HUDEP-2 (cell line): Measurements from ENCODE around the gene COPZ1.
"Not testable (repeated sequence)": the region's sequence is repeated elsewhere in the genome, so short reads cannot be mapped to it uniquely, and the experiment has no call there.

ENCODE experiments used
- DNase-seq, 76 experiments: peaks; one replicate each; lab custom pipeline; 2025; ENCODE audit not compliant: unreplicated experiment in 76 of 76; lab: John Stamatoyannopoulos, UW

Gene COPZ1

GRCh38 chr12:54294152-54294952 is 30.6 kb upstream of the COPZ1 start:
- peak in 63 of 76 experiments; percentile 23 to 81 (median 63) for DNase-seq

DNA sequence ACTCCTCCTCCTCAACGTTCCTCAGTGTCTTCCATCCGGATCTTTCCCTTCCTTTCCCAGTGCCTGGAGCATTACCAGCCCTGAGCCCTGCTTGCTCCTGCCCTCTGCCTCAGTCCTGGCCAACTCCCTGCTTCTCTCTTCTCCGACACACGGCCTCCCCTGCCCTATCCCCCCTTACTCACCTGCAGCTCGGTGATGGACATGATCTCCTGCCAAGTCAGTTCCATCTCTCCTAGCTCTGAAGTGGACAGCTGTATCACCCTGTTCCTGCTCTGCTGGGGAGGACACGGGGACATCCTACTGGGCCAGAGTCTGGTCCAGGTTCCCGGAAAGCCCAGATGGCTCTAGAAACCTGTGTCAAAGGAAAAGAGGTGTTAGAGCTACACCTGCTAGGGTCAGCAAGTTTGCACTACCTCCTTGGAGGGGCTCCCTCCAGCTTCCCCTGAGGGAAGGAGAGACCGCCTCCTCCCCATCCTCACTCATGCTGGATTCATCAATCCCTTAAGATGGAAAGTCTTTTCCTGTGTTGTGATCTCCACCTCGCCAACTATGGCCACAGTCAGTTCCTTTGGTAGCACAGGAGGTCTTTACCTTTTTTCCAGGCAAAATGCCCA is 29.9 kb upstream of the COPZ1 start:
- peak in 1 of 76 experiments; percentile 36 for DNase-seq

DNA sequence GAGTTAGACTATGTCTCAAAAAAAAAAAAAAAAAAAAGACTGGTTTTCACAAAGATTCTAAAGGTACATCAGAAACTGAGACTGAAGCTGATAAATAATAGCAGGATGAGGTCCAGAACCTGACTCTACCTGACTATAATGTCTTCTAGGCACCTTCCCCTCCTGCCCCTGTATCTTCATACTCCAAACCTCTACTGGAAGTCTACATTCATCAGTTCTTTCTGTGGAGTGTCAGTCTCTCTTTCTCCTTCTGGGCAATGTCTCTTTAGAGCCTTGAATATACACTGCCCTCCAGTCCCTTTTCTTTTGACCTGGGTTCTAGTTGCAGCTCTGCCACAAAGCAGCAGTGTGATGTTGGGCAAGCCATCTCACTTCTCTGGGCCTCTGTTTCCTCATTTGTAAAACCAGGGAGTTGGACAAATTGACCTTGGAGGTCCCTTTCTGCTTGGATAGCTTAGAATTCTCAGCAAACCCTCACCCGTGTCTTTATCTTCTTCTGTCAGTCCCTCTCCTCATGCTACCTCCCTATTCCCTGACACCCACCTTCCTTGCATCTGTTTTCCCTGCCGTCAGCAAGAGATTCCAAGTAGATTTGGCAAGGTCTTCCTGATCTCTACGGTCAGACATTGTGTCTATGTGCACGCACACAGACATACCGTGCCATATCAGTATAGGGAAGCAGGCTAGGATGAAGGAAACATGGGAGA is 28.4 kb upstream of the COPZ1 start:
- DNase-seq, result peak in 14 of 76 experiments; percentile 26 to 60 (median 42)

GRCh38 chr12:54298904-54299303 is 26.0 kb upstream of the COPZ1 start:
- DNase-seq, result peak in 25 of 76 experiments; percentile 11 to 53 (median 32)

GRCh38 chr12:54299515-54300224 is 25.3 kb upstream of the COPZ1 start:
- no peak for DNase-seq

DNA sequence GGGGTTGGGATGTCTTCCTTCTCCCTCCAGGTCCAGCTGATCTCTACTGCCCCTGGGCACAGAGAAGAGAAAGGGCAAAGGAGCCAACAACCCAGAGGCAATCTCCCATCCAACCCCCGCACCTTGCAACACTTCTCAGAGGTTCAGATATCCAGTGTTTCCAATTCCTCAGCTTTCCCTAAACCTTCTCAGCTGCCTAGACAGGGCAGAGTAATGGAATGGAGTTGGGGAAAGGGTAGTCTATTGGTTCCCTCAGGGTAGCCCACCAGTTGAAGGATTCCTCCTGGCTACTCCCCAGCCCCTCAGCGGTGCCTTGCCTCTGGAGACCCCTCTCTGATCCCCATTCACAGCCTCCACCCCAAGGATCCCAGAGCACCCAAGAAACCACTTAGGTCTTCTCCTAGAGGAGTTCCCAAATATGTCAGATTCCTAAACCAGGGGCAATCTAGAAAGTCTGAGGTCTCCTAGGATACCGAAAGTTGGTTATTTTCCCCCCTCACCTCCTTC is 24.7 kb upstream of the COPZ1 start:
- peak in 6 of 76 experiments; percentile 18 to 61 (median 48) for DNase-seq

- peak in 74 of 76 experiments; percentile 11 to 91 (median 79) for DNase-seq
Observed at GRCh38 chr12:54300732-54301427, 24.1 kb upstream of the COPZ1 start, which contains the start of gene NFE2. Gene NFE2 (minus strand): TSS chr12:54301015. CDS start chr12:54295248, 5,767 bp downstream.

DNA sequence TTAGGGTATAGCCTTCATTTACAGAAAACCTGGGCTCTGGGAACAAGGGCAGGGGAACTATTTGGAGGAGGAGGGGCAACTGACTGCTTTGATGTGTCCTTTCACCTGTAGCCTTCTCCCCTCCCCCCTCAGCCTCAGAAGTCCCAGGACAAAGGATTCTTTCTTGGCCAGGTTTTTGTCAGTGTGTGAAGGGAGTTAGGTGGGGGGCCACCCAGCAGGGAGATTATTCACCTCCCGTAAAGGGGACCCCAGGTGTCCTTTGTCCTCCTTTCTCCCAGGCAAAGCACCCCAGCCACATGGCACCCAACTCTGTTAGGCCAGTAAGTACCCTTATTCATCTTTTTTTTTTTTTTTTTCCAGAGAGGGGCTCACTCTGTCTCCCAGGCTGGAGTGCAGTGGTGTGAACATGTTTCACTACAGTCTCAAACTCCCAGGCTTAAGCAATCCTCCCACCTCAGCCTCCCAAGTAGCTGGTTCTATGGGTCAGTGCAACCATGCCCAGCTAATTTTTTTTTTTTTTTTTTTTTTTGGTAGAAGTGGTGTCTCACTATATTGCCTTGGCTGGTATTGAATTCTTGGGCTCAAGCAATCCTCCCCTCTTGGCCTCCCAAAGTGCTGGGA is 23.4 kb upstream of the COPZ1 start:
- peak in 16 of 76 experiments; percentile 13 to 65 (median 37) for DNase-seq

- no peak for DNase-seq
Observed at GRCh38 chr12:54303640-54304039, 21.3 kb upstream of the COPZ1 start.

DNA sequence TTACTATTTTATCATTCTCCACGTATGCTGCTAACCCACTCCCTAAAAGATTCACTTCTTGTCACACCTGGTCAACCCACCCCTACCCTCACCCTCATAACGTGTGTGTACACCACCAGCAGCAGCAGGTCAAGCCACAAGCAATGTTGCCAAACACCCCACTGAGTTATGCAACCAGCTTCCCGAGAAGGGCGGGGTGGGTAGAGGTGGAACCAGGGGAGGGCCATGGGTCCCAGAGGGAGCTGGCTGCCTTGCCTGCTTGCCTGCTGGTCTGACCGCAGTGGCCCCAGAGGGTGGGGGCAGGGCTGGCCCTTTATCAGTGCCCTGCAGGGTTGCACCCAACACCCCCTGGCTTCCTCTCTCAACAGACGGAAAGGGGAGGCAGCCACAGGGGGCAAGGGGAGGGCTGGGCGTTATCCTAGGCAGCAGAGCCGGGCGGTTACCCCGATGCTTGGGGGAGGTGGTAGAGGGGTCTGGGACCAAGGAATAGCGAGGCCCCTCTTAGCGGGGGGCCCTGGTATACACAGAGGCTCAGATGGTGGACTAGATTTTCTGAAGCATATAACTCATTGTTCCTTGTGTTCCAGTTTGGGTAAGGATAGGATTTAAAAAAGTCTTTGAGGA is 20.6 kb upstream of the COPZ1 start:
- DNase-seq, result peak in 75 of 76 experiments; percentile 75 to 99 (median 98)

GRCh38 chr12:54306925-54307741 is 17.8 kb upstream of the COPZ1 start:
- peak in 75 of 76 experiments; percentile 77 to 99 (median 99) for DNase-seq

DNA sequence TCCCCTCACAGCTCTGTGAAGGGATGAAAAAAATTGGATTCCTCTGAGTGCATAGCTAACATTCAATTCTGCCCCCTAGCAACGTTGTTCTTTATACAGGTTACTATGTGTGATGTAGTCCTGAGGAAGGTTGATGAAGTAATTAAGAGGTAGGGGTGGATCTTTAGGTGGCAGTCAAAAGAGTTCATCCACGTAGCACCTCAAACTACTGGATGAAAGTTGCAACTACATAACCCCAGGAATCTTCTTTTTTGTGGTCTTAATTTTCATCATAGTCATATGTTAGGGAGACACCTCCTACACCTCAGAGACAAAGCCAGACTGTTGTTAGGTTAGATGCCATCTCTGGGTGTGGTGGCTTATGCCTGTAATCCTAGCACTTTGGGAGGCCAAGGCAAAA is 13.9 kb upstream of the COPZ1 start:
- DNase-seq, result no peak

GRCh38 chr12:54312309-54312708 is 12.6 kb upstream of the COPZ1 start:
- DNase-seq, result not testable (repeated sequence)

GRCh38 chr12:54321363-54321762 is 3.6 kb upstream of the COPZ1 start:
- no peak for DNase-seq

GRCh38 chr12:54325442-54326109 is 645 bp downstream of the COPZ1 start:
- DNase-seq, result peak in 3 of 76 experiments; percentile 10 to 21 (median 10)

DNA sequence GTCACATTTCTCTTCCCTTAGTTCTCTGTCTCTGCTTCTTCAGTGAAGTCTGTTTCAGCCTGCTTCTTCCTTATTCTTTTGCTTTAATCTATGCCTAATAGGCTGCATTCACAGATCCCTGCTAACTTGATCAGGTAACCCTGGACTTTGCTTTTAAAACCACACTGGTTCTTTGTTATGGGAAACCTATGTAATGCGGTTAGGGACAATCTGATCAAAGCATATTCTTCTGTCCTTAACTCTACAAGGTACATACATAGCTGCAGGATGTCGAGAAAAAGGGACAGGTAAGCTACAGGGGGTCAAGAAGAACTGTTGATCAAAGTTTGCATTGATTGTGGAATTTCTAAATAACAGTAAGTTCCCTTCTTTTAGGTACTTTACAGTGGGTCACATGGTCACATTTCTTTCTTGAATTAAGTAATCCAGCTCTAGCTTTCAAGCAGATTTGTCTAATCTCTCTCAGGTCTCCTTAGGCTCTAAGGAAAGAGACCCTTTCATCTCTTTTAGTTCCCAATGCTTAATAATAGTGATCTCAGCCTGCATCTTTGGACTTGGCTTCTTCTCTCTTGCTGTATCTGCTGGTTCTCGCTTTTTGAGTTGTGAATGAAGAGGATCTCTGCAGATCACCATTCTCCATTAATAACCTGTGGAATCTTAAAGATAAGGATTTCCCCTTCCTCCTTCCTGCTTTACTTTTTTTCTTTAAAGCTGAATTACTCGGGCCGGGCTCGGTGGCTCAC is 3.8 kb downstream of the COPZ1 start:
- DNase-seq, result no peak

GRCh38 chr12:54329759-54330158 is 4.8 kb downstream of the COPZ1 start:
- no peak for DNase-seq
